Kidney epithelial cell (primary cell): ENCODE data around the gene SPATA21. TPM values are rescaled to one million over a fixed set of nuclear protein-coding genes. Genes with fewer than 3 reads are reported as not detected.

Experiments
- DNase-seq: peaks from one replicate; pipeline ENCODE4 v3.0.0-alpha.2; 2010; ENCODE audit warnings: low read depth
- H3K27me3 ChIP-seq: 2 replicates; pipeline ENCODE4 v1.6.0; 2011; ENCODE audit warnings: low read length; ENCODE audit not compliant: control insufficient read depth, insufficient read depth
- H3K36me3 ChIP-seq: 2 replicates; pipeline ENCODE4 v1.5.1; 2011; ENCODE audit warnings: low read length; ENCODE audit not compliant: control insufficient read depth, insufficient read depth
- H3K4me3 ChIP-seq: 2 replicates; pipeline ENCODE4 v1.5.1; 2011; ENCODE audit warnings: low read depth, mild to moderate bottlenecking, control low read depth, low read length
- total RNA-seq: library from RNA; depleted of rRNA; stranded (reverse); fragments of >200 nt; gene quantifications from 2 replicates; pipeline ENCODE4 v1.2.3, GENCODE V29; 2015
- TF ChIP-seq, protein P1 (sequence below): IDR thresholded peaks from 2 replicates; pipeline ENCODE4 v1.5.1; 2011; ENCODE audit warnings: mild to moderate bottlenecking, moderate library complexity, low read length, control low read depth, inconsistent platforms; ENCODE audit not compliant: insufficient read depth, poor library complexity, severe bottlenecking

The SPATA21 gene
- total RNA-seq, 1 donor from 2014 or later, result not detected

- TF ChIP-seq, protein P1, sequence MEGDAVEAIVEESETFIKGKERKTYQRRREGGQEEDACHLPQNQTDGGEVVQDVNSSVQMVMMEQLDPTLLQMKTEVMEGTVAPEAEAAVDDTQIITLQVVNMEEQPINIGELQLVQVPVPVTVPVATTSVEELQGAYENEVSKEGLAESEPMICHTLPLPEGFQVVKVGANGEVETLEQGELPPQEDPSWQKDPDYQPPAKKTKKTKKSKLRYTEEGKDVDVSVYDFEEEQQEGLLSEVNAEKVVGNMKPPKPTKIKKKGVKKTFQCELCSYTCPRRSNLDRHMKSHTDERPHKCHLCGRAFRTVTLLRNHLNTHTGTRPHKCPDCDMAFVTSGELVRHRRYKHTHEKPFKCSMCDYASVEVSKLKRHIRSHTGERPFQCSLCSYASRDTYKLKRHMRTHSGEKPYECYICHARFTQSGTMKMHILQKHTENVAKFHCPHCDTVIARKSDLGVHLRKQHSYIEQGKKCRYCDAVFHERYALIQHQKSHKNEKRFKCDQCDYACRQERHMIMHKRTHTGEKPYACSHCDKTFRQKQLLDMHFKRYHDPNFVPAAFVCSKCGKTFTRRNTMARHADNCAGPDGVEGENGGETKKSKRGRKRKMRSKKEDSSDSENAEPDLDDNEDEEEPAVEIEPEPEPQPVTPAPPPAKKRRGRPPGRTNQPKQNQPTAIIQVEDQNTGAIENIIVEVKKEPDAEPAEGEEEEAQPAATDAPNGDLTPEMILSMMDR, result no peak
- Histone ChIP-seq H3K4me3 (no peak overlapping the region), H3K27me3 (no peaks in the 10 kb centered on the region), H3K36me3 (peaks cover 1% of the 10 kb centered on the region)
- no peak for DNase-seq
Measured at GRCh38 chr1:16375521-16376340, 61.5 kb downstream of the SPATA21 start.

DNA sequence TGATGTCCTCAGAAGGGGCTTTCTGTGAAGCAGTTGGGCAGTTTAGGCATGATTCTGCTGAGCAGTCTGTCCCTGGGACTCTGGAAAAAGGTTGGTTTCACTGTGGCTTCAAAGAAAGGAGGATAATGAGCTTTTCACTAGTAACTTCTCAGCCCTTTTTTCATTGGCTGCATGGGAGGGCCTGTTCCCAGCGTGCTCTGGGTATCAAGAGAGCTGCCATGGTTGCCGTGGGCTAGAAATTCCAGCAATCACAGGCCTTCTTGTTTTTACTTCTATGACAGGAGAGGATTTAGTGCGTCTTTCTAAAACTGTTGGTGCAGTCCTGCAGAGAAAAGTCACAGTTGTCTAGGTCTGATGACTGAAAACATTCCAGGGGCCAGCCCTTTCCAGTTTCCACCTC lies 63.0 kb downstream of the SPATA21 start:
- Histone ChIP-seq H3K36me3 (peaks cover 1% of the 10 kb centered on the region), H3K27me3 (no peaks in the 10 kb centered on the region), H3K4me3 (no peak overlapping the region)
- TF ChIP-seq, protein P1, result no peak
- DNase-seq, result no peak

DNA sequence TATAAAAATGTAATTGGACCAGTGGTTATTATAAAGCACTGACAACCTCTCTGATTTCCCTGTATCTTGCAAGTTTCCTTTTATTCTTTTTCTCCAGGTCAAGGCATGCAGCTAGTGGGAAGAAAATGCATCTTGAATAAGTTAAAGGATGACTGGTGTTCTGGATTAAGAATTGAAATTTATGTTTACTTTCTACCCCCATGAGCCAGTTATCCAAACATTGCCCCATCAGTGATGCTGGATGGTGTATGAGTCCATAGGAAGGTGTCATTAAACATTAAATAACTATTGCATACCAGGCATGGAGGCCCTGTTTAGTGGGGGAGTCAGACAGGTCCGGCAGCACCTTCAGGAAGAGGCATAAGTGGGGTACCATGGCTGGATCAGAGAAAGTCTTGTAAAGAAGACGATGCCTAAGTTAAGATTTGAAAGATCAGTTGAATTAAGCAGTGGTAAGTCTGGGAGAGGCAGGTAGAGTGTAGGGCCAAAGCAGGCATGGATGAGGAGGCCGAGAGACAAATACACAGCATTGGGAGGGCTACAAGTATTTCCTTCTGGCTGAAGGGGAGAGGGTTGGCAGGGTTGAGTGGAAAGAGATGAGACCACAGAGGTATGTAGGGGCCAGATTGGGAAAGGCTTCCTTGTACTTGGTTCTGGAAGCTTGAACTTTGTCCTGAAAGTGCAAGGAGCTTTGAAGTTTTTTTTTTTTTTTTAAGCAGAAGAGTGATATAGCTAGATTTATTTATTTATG lies 64.5 kb downstream of the SPATA21 start:
- no peak for DNase-seq
- TF ChIP-seq, protein P1, result no peak
- Histone ChIP-seq H3K36me3 (no peaks in the 10 kb centered on the region), H3K4me3 (no peak overlapping the region), H3K27me3 (no peaks in the 10 kb centered on the region)

DNA sequence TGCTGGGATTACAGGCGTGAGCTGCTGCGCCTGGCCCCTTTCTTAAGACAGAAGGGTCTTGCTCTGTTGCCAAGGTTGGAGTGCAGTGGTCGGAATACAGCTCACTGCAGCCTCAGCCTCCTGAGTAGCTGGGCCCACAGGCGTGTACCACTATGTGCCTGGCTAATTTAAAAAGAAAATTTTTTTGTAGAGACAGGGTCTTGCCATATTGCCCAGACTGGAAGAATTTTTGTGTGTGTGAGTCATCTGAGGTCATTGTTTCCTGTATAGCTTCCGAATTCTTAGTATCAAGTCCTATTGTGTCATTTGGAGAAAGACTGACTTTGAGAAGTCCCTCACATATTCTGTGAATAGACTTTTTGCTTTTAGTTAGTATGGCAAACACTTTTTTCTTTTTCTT lies 65.5 kb downstream of the SPATA21 start:
- no peaks in the 10 kb centered on the region for H3K36me3 ChIP-seq
- TF ChIP-seq, protein P1, result no peak
- DNase-seq, result peak; percentile 31
- H3K4me3 ChIP-seq, result no peak overlapping the region
- H3K27me3 ChIP-seq, result no peaks in the 10 kb centered on the region

- TF ChIP-seq, protein P1, result no peak
- DNase-seq, result no peak
- Histone ChIP-seq H3K36me3 (no peaks in the 10 kb centered on the region), H3K27me3 (no peaks in the 10 kb centered on the region), H3K4me3 (no peak overlapping the region)
Measured at GRCh38 chr1:16369821-16370220, 67.4 kb downstream of the SPATA21 start.
